Skin epidermis (tissue), 12 donors: ENCODE data around the gene PANK2.
"Not testable (repeated sequence)": the region's sequence is repeated elsewhere in the genome, so short reads cannot be mapped to it uniquely, and the experiment has no call there.

Source experiments
- H3K27ac ChIP-seq, 21 experiments: fragments of 200-600 bp; sonication (generic) in 11 of 21; one replicate each; pipeline ENCODE4 v1.5.0; 2020; ENCODE audit warnings: mild to moderate bottlenecking in 3 of 21, inconsistent platforms in 2 of 21, moderate library complexity in 2 of 21
- H3K4me3 ChIP-seq, 7 experiments: fragments of 200-600 bp; sonication (generic) in 2 of 7; one replicate each; pipeline ENCODE4 v1.5.0; 2020; ENCODE audit warnings: inconsistent platforms in 2 of 7, mild to moderate bottlenecking in 2 of 7, moderate library complexity in 1 of 7

Gene PANK2

GRCh38 chr20:3867802-3868201, 21.4 kb upstream of the PANK2 start:
- H3K27ac ChIP-seq, result no peak overlapping the region
- H3K4me3 ChIP-seq, result no peak overlapping the region

GRCh38 chr20:3869839-3870634, 19.1 kb upstream of the PANK2 start:
- H3K27ac ChIP-seq, result no peak overlapping the region
- H3K4me3 ChIP-seq, result no peak overlapping the region

GRCh38 chr20:3871550-3872265, 17.5 kb upstream of the PANK2 start:
- Histone ChIP-seq H3K27ac (no peak overlapping the region), H3K4me3 (no peak overlapping the region)

GRCh38 chr20:3873507-3873906, 15.7 kb upstream of the PANK2 start:
- no peak overlapping the region for H3K27ac ChIP-seq
- no peak overlapping the region for H3K4me3 ChIP-seq

GRCh38 chr20:3874194-3874844, 14.9 kb upstream of the PANK2 start:
- Histone ChIP-seq H3K4me3 (no peak overlapping the region), H3K27ac (peak overlapping the region in 3 of 21 experiments; percentile 11 to 26 (median 23))

GRCh38 chr20:3875378-3875974, 13.7 kb upstream of the PANK2 start:
- Histone ChIP-seq H3K4me3 (no peak overlapping the region), H3K27ac (no peak overlapping the region)

- no peak overlapping the region for H3K27ac ChIP-seq
- no peak overlapping the region for H3K4me3 ChIP-seq
Measured at GRCh38 chr20:3876000-3876399, 13.2 kb upstream of the PANK2 start.

- Histone ChIP-seq H3K27ac (no peak overlapping the region), H3K4me3 (no peak overlapping the region)
Measured at GRCh38 chr20:3876676-3877075, 12.5 kb upstream of the PANK2 start.

GRCh38 chr20:3878921-3879274, 10.3 kb upstream of the PANK2 start:
- not testable (repeated sequence) for H3K27ac ChIP-seq

GRCh38 chr20:3885715-3886114, 3.5 kb upstream of the PANK2 start:
- H3K4me3 ChIP-seq, result no peak overlapping the region
- H3K27ac ChIP-seq, result no peak overlapping the region

More at GRCh38 chr20:3878921-3879274, 10.3 kb upstream of the PANK2 start:
- not testable (repeated sequence) for H3K4me3 ChIP-seq

- peak overlapping the region; percentile 73 to 98 (median 86) for H3K4me3 ChIP-seq
- H3K27ac ChIP-seq, result peak overlapping the region; percentile 85 to 99 (median 97)
Measured at GRCh38 chr20:3887876-3888620, 1.1 kb upstream of the PANK2 start.

GRCh38 chr20:3889489-3890397, 556 bp downstream of the PANK2 start:
- Histone ChIP-seq H3K4me3 (peak overlapping the region; percentile 73 to 98 (median 86)), H3K27ac (peak overlapping the region; percentile 88 to 99 (median 98))

- H3K4me3 ChIP-seq, result peak overlapping the region; percentile 73 to 98 (median 86)
Measured at GRCh38 chr20:3890398-3890751, 1.2 kb downstream of the PANK2 start.

GRCh38 chr20:3890999-3891929, 2.1 kb downstream of the PANK2 start:
- peak overlapping the region in 15 of 21 experiments; percentile 14 to 99 (median 97) for H3K27ac ChIP-seq
- H3K4me3 ChIP-seq, result peak overlapping the region; percentile 73 to 98 (median 86)

More at GRCh38 chr20:3890398-3890751, 1.2 kb downstream of the PANK2 start:
- peak overlapping the region in 20 of 21 experiments; percentile 88 to 99 (median 98) for H3K27ac ChIP-seq

GRCh38 chr20:3894796-3895195, 5.6 kb downstream of the PANK2 start:
- H3K4me3 ChIP-seq, result no peak overlapping the region

GRCh38 chr20:3896302-3896701, 7.1 kb downstream of the PANK2 start:
- H3K4me3 ChIP-seq, result no peak overlapping the region
- H3K27ac ChIP-seq, result peak overlapping the region in 3 of 21 experiments; percentile 15 to 46 (median 31)

More at GRCh38 chr20:3894796-3895195, 5.6 kb downstream of the PANK2 start:
- peak overlapping the region in 3 of 21 experiments; percentile 13 to 50 (median 13) for H3K27ac ChIP-seq
